ENCODE results near the gene GJD2.

Gene GJD2

DNA sequence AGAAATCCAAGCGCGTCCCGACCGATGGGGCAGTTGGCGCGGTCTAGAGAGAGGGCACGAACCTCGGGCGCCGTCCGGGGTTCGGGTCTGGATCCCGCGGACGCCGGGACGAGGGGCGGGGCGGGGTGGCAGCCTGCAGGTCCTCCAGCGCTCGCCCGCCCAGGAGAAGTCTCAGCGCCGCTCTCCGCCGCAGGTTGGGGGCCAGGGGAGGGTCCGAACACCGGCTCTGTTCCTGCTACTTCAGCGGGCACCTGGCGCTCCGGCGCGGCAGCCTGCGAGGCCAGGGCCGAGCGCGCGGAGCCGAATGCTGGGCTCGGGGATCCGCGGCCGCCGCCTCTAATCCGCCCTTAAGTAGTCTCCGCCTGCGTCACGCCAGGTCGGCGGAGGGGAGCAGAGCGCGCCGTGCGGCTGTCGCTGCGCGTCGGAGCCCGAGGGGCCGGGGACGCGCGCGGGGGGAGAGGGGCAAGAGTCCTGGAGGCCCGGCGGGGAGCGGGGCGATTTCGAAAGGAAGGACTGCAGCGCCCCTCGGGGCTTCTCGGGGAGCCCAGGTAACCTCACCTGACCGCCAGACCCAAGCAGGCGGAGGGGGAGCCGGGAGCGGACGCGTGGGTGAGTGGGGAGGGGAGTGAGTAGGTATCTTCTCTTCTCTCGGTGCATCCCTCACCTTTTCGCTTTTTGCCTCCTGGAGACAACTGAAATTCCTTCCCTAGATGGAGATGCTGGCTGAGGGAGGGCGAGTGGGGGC, at the start of gene GJD2:
Gene GJD2, minus strand, starts transcription at position 325 of the 745 bp plus-strand sequence. CDS start 510 bp downstream, outside the sequence.
- DNase-seq = no peak

GRCh38 chr15:34804113-34804512, 49.3 kb upstream of the GJD2 start:
- no peak for DNase-seq

DNA sequence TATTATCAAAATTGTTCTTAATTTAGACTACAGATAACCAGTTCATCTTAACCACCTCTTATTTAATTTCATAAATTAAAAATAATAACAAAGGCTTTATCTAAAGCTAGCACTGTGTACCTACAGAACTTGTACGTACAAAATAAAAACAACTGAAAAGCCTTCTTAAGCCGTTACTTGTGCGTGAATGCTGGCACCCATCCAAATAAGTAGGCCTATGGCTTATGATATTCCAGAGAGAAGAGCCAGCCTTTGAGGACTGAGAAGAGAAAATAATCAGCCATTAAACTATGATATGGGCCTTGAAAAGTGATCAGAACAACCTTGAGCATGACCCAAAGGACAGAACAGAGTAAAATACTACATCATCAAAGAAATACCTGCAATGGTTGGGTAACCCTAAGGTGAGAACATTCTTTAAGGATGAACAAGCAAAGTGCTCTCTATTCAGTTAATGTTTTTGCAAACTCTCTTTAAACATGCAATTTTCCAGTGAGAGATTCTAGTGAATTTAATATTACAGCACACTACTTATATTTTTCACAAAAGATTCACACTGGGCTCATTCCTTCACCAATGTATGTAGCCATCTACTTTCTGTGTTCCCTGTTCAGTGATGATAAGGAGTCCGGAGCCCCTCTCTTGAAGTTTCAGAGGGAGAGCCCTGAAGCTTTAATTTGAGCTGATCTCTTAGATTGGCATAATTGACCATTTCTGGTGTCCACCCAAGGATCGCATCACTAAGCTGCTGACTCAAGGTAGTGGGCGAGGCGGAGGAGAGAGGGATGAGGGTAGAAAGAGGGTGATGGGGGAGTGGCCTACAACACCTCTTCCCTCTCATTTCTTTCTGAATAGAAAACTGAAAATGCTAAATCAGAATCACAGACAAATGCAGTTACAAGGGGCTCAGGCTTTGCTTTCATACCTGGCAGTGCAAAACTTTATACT, 48.3 kb upstream of the GJD2 start:
- DNase-seq = no peak

GRCh38 chr15:34802371-34802770, 47.6 kb upstream of the GJD2 start:
- no peak for DNase-seq

DNA sequence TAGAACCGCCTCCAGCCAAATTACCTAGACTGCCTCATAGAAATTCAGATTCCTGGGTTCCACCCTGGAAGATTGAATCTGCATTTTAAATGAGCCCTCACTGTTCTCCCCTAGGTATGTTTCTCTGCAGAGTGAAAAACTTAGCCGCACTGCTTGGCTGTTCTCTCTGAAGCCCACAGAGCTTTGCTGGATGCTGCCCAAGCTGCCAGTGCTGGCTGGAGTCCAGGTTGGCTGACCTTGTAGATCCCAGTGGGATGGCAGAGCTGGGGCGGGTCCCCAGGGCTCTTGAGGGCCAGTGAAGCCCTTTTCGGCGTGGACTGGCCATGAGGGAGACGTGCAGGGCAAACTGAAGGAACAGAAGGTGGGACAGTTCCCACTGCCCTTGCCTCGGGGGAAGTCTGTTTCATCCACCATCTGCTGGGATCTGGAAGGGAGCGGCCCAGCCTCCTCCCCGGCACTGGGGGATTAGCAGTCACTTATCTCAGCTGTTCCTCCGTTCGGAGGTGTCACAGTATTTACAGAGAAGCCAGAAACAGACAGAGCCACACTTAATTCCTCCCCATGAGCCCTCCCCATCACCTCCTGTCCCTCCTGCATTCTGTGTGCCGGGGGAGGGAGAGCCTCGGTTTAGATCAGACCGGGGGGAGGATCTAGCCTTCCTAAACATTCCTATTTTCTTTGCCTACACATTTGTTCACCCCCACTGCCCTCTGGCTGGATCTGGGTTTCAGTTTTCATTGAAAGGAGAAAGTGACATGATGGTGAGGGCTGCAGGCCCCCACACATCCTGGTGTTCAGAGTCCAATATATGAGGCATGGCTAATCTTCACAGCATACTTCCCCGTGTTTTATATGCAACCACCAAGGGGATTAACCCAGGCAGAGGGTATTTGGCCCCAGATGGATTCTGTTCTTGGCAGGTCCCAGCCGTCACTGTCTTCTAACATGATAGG, 44.6 kb upstream of the GJD2 start:
- DNase-seq = no peak

DNA sequence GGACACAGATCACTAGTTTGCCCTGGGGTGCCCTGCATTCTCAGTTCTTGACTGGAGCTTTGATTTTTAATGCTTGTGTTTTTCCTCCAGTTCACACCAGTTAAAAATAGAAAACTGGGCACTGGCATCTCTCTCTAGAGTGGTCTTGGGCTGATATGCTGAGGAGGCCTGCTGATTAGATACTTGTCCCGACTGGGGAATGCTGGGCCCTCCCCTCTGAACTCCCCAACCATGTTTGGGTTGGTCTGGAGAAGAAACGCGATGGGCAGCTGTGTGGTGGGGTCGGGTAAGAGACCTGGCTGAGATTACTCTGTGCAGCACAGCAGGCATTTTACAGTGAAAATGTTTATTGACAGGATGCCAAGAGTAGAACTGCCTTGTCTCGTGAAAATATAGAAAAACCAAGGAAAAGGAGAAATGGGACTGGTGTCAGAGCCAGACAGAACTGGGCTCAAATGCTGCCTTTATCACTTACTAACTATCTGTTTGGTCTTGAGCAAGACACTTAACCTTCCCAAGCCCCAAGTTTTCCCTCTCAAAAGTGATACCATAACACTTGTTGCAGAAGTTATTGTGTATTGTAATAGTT, 42.1 kb upstream of the GJD2 start:
- no peak for DNase-seq

DNA sequence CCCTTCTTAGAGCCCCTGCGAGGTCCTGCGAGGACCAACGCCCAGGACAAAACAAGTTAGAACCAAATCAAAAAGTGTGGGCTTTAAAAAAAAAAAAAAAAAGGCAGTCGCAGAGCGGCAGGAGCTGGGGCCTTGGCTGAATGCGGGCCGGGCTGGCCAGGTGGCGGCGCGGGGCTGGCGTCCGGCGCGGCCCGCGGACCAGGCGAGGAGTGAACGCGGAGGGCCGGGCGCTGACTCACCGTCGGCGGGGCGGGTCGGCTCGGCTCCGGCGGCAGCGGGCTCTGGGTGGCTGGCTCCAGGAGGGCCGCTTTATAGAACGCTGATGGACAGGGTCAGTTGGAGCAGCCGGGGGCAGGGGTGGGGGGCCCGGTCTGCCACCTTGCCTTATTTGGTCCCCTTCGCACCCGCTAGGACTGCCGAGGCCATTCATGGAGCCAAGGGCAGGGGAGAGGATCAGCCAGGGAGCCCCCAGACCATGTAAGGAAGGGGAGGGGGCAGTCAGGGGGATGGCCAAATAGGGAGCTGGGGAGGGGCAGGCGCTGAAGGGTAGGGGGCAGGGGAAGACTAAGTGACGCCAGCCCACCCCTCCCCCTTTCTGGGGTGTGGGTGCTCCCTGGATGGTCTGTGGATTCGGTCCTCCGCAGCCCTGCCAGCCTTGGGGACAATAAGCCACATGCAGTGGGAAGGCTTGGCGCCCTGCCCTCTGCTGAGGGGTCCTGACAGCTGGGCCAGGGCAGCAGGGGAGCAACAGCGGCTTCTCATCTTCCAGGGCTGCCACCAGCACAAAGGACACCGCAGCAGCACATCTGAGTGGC, 40.7 kb upstream of the GJD2 start, which contains the start of gene ACTC1:
Gene ACTC1, minus strand, starts transcription at position 283 of the 815 bp plus-strand sequence. CDS start 741 bp downstream, outside the sequence.
- DNase-seq = no peak

DNA sequence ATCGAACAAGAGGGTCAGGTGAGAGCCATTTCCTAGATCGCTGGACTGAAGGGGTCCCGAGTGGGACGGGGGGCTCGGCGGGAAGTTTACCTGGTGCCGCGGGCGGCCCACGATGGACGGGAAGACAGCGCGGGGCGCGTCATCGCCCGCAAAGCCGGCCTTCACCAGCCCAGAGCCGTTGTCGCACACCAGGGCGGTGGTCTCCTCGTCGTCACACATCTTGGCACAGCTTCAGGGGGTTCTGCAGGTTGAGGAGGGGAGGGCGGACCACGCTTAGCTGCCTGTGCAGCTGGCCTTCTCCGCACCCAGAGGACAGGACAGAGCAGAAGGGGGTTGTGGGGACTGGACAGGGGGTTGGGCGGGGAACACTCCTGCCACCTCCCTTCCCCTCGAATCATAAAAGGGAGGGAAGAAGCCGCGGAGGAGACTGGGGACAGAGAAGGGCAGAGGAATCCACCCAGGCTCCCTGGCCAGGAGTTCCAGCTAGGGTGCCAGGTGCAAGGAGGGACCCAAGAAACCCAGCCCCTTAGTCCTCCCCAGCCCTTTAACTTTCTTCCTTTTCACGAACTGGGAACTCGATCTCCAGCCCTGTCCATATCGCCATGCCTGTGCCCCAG, 39.9 kb upstream of the GJD2 start:
- DNase-seq = no peak

- no peak for DNase-seq
These were observed 39.1 kb upstream of the GJD2 start for GRCh38 chr15:34793901-34794300.

DNA sequence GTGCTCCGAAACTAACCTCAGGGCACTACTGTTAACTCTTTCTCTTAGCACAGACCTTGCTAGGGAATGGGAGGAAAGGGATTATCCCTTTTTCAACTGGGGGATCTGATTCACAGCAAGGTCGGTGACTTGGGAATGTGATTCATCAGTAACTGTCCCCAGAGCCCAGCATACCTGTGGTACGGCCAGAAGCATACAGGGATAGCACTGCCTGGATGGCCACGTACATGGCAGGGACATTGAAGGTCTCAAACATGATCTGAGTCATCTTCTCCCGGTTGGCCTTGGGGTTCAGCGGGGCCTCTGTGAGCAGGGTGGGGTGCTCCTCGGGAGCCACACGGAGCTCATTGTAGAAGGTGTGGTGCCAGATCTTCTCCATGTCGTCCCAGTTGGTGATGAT, 38.3 kb upstream of the GJD2 start:
- DNase-seq = no peak

DNA sequence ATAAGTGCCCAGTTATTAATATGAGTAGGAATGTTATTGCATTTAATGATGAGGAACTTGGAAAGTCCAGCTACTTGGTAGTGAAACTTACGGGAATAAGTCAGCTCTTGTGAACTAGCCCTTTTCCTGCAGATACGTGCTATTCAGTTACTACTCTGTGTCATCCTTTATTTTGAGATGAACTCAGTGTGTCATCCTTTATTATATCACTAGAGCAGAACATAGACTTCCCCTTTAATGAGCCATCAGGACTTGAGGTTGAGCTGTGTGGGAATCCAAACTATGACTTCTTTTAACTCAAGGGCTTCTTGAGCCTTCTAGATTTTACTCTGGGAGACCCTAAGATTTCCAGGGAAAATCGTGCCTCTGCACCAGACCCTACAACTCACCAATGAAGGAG, 36.9 kb upstream of the GJD2 start:
- no peak for DNase-seq

GRCh38 chr15:34790121-34790520, 35.3 kb upstream of the GJD2 start:
- DNase-seq = no peak

GRCh38 chr15:34789326-34789725, 34.5 kb upstream of the GJD2 start:
- no peak for DNase-seq

GRCh38 chr15:34786206-34786605, 31.4 kb upstream of the GJD2 start:
- no peak for DNase-seq

- no peak for DNase-seq
These were observed 29.2 kb upstream of the GJD2 start for GRCh38 chr15:34783991-34784390.

DNA sequence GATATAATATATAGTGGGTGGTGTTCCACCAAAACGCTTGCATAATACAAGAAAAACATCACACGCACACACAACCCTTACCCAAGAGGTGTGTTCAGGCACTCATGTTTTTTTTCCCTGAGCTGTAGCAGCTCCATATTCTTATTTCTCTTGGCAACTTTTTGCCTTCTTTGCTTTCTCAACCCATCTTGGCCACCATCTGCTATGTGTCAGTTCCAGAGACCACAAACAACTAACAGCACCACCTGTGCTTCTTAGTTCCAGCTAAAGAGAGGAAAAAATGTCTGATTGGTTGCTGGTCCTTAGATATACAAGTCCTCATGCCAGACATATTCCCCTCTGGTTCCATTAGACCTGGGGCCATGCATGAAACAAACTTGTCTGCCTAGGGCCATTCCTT, 28.6 kb upstream of the GJD2 start:
- DNase-seq = no peak

DNA sequence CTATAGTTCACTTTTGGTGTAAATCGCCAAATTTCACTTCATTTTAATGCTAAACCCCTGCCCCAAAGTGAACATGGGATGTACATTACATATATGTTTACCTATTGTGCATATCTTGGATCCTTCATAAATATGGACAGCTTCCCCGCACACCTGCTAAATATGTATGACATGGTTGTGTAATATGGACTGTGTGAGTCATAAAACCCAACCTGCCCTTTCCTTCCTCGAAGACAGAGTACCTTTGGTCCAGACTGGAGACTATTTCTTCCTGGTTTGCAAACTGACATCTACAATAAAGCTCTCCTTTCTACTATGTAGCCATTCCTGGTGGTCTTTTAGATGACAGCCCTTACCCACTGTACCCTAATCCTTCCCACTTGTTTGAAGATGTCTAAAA, 28.1 kb upstream of the GJD2 start:
- DNase-seq = no peak

DNA sequence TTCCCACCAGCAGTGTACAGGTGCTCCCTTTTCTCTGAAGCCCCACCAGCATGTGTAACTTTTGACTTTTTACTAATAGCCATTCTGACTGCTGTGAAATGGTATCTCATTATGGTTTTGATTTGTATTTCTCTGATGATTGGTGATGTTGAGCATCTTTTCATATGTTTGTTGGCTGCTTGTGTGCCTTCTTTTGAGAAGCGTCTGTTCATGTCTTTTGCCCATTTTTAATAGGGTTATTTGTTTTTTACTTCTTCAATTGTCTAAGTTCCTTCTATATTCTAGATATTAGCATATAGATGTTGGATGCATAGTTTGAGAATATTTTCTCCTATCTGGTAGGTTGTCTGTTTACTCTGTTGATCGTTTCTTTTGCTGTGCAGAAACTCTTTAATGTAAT, 25.9 kb upstream of the GJD2 start:
- no peak for DNase-seq

GRCh38 chr15:34776606-34777105, 21.9 kb upstream of the GJD2 start:
- DNase-seq = no peak

DNA sequence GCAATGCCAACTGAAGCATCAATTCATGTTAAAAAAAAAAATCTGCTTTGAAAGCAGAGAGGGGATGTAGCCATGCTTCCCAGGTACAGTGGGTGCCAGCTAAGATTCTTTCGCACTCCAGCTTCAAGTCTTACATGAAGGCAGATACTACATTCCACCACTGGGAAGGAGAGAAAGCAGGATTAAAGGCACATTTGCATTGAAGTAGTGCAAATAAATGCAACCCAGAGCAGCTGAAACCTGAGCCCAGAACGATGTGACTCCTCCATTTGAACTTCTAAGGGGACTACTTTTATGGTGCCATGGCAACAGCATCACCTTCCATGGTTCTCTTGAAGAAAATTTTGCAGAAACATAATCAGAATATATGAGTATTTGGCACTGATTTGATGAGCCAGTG, 19.1 kb upstream of the GJD2 start:
- DNase-seq = no peak

DNA sequence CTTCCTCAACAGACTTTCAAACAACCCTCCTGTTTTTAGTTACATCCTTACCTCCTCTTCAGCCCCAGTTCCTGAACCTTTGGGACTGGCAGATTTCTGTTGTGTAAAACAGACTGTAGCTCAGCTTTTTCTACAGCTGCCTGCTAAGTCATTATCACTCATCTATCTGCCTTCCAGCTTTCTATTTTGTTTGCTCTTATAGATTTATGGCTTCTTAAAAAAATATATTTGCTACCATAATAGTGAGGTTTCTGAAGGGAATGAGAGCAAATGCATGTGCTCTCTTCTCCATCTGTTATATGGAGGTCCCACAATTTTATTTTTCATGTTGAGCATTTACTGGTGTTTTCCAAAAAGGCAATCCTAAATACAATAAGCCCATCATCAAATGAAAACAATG, 18.2 kb upstream of the GJD2 start:
- DNase-seq = no peak
